Stimulated activated CD4-positive, alpha-beta T cell treated with anti-CD3 and anti-CD28 coated beads, Interleukin-4, amount 100 ng/mL, for 1 hour (primary cell): ENCODE measurements around the gene C3AR1.
"Not testable (repeated sequence)": the region's sequence is repeated elsewhere in the genome, so short reads cannot be mapped to it uniquely, and the experiment has no call there.

Experiments
- DNase-seq: peaks from one replicate; pipeline ENCODE4 v3.0.0-alpha.2; 2020

The C3AR1 gene

GRCh38 chr12:8065991-8066594, at the start of gene C3AR1:
C3AR1 (minus strand) TSS chr12:8066359; CDS start chr12:8060185, 6,174 bp downstream.
- DNase-seq = no peak

GRCh38 chr12:8113117-8113516, 47.0 kb upstream of the C3AR1 start:
- not testable (repeated sequence) for DNase-seq

DNA sequence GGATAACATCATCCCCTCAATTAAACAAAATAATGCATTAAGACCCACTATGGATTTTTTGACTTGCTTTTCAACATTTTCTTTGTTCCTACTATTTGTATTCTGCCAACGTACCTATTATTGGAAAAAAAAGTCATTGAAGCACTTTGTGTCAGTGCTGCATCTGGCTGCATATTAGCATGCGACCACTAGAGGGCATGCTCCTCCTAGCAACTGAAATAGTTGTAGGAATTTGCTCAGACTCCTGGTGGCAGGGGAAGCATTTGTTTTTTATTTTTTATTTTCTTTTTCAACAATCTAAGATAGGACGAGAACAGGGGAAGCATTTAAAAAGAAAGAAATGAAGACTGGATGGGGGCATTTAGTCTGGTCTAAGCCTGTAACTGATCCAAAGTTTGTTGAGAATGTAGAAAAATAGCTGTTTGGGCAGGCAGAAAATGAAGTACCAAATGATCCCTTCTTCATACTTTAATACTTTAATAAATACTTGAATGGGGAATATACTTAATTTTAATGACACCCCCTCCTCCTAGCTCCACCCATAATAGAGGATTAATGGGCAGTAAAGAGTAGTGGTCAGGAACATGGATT, 42.7 kb upstream of the C3AR1 start:
- DNase-seq = peak; percentile 76

- no peak for DNase-seq
Measured at GRCh38 chr12:8099235-8099634, 33.1 kb upstream of the C3AR1 start.

GRCh38 chr12:8096281-8096915, 30.2 kb upstream of the C3AR1 start:
- no peak for DNase-seq

GRCh38 chr12:8093291-8093690, 27.1 kb upstream of the C3AR1 start:
- no peak for DNase-seq

GRCh38 chr12:8089716-8090115, 23.6 kb upstream of the C3AR1 start:
- DNase-seq = no peak

GRCh38 chr12:8089277-8089676, 23.1 kb upstream of the C3AR1 start:
- not testable (repeated sequence) for DNase-seq

DNA sequence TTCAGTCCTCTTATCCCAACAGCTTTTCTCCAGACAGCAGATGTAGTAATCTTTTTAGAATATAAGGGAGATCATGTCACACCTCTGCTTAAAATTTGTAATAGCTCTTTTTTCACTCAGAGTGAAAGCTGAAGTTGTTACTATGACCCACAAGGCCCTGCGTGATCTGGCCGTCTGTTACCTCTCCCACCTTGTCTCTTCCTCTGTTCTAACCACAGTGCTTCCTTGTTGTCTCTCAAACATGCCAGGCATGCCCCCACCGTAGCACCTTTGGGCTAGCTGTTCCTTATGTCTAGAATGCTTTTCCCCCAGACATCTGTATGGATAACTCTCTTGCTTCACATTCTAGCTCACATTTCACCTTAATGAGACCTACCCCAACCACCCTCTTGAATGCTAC, 22.4 kb upstream of the C3AR1 start:
- DNase-seq = peak; percentile 22

- DNase-seq = no peak
Measured at GRCh38 chr12:8087666-8088065, 21.5 kb upstream of the C3AR1 start.

GRCh38 chr12:8084351-8084750, 18.2 kb upstream of the C3AR1 start:
- peak; percentile 48 for DNase-seq

DNA sequence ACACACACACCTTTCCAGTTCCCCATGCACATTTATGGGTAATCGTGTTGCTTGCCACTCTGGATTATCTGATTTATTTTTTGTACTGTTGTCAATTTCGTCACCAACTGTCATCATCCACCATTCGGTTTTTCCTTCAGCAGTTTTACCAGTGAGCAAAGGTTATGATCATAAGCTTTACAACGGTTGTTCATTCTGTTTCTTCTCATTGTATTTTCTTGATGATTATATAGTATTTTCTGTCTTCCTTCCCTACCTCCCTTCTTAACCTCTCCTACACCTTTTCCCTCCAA, 16.6 kb upstream of the C3AR1 start:
- no peak for DNase-seq

- DNase-seq = peak; percentile 14
Measured at GRCh38 chr12:8081251-8081920, 15.2 kb upstream of the C3AR1 start.

DNA sequence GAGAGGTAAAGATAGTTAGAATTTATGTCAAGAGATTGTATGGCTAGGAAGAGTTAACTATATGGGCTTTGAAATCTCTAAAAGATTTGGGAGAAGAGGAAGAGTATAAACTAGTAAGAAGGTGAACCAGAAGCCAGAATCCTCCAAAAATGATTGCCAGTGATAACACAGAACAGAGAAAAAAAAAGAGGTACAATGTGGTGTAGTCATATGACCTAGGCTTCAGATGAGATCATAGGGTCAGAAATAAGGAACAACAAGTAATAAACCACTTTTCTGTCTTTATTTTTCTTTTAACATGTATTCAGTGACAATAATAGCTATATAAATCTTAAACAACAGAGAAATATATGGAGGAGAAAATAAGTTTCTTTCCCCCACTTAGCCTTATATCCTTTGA, 14.0 kb upstream of the C3AR1 start:
- DNase-seq = no peak

GRCh38 chr12:8078916-8079315, 12.8 kb upstream of the C3AR1 start:
- no peak for DNase-seq

GRCh38 chr12:8078398-8078797, 12.2 kb upstream of the C3AR1 start:
- DNase-seq = peak; percentile 53

- no peak for DNase-seq
Measured at GRCh38 chr12:8077207-8077606, 11.0 kb upstream of the C3AR1 start.

DNA sequence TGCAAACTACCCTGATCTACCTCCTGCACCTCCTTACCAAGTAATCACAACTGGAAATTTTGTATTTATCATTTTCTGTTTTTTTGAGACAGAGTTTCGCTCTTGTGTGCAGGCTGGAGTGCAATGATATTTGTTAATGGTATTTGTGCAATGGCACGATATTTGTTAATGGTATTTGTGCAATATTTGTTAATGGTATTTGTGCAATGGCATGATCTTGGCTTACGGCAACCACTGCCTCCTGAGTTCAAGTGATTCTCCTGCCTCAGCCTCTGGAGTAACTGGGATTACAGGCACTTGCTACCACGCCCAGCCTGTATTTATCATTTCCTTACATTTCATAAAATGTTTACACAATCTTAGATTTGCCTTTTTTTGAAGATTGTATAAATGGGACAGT, 10.2 kb upstream of the C3AR1 start:
- no peak for DNase-seq

GRCh38 chr12:8075935-8076334, 9.8 kb upstream of the C3AR1 start:
- no peak for DNase-seq

GRCh38 chr12:8071820-8072219, 5.7 kb upstream of the C3AR1 start:
- not testable (repeated sequence) for DNase-seq

GRCh38 chr12:8069582-8069981, 3.4 kb upstream of the C3AR1 start:
- DNase-seq = no peak

GRCh38 chr12:8064131-8064530, 2.0 kb downstream of the C3AR1 start:
- DNase-seq = no peak

DNA sequence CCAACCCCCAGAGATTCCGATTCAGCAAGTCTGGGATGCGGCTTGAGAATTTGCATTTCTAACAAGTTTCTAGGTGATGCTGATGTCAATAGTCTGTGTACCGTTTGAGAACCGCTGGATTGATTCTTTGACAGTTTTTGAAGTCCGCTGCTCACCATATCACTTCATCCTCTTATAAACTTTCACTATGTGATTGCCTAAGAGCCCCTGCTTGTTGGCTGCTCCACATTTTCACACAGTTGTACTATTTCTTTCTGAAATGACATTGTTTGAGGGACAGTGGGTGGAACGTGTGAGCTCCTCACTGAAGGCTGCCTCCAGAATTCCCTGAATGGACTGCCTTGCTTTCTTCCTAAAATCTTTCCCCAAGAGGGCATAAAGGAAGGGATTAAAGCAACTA, 7.7 kb downstream of the C3AR1 start:
- no peak for DNase-seq

DNA sequence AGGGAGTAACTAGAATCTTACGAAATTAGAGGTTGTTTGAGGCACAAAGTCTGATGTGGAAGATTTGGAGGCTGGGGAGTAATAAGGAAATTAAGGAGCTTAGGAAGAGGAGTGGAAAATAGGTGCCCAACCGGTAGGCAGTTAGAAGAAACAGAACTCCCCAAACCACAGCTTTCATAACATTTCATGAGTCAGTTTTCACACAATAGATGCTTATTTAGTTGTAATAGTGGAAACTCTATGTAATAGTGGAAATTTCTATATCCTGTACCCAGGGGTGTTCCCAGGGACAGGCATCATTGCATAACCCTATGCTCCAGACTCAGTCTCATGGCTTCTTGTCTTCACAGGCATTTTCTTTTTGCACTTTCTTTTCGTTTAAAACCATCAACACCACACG, 8.3 kb downstream of the C3AR1 start:
- no peak for DNase-seq
